Measurements from ENCODE around the gene NTRK2. TPM values are rescaled to one million over a fixed set of nuclear protein-coding genes. Genes with fewer than 3 reads are reported as not detected.

The NTRK2 gene
- 1 to 10 TPM in 1 of 2 donors, under 1 TPM in 1; 0.56 to 1.4 TPM for total RNA-seq
- polyA plus RNA-seq: under 1 TPM; 0.26 to 0.55 TPM

DNA sequence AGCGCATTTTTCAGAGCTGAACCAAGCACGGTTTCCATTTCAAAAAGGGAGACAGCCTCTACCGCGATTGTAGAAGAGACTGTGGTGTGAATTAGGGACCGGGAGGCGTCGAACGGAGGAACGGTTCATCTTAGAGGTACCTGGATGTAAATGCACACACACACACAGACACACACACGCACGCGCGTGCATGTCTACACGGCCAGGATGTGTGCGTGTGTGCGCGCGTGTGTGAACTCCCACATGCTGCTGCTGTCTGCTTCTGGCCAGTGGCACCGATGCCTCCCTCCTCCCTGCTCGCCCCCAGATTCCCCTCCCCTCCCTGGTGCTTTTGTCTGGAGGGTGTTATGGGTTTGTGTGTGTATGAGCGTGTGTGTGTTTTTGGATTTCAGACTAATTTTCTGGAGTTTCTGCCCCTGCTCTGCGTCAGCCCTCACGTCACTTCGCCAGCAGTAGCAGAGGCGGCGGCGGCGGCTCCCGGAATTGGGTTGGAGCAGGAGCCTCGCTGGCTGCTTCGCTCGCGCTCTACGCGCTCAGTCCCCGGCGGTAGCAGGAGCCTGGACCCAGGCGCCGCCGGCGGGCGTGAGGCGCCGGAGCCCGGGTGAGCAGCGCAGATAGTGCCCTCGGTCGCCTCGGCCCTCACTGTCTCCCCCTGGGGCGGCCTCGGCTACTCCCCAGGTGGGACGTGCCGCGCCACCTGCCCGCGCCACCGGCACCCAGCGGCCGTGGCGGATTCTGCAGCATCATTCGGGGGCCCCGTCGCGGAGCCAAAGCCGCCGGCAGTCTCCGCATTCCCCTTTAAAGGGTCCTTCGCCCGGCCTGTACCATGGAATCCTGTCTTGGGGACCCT lies at the start of gene NTRK2:
TSS of gene NTRK2 (plus strand) at position 442 of the 850 bp plus-strand sequence. CDS start 1,020 bp downstream, outside the sequence.
- TF ChIP-seq TAF1 (conservative IDR thresholded peaks at IDR 0.05) (no peak), FOXA1 (IDR thresholded peaks at IDR 0.05) (no peak), YY1 (IDR thresholded peaks at IDR 0.05) (no peak), HNF4G (IDR thresholded peaks at IDR 0.05) (no peak), SP1 (IDR thresholded peaks at IDR 0.05) (no peak), RXRA (IDR thresholded peaks at IDR 0.05) (no peak)
- TF ChIP-seq, protein P1, sequence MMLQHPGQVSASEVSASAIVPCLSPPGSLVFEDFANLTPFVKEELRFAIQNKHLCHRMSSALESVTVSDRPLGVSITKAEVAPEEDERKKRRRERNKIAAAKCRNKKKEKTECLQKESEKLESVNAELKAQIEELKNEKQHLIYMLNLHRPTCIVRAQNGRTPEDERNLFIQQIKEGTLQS (IDR thresholded peaks at IDR 0.05): no peak
- TF ChIP-seq, protein P2, sequence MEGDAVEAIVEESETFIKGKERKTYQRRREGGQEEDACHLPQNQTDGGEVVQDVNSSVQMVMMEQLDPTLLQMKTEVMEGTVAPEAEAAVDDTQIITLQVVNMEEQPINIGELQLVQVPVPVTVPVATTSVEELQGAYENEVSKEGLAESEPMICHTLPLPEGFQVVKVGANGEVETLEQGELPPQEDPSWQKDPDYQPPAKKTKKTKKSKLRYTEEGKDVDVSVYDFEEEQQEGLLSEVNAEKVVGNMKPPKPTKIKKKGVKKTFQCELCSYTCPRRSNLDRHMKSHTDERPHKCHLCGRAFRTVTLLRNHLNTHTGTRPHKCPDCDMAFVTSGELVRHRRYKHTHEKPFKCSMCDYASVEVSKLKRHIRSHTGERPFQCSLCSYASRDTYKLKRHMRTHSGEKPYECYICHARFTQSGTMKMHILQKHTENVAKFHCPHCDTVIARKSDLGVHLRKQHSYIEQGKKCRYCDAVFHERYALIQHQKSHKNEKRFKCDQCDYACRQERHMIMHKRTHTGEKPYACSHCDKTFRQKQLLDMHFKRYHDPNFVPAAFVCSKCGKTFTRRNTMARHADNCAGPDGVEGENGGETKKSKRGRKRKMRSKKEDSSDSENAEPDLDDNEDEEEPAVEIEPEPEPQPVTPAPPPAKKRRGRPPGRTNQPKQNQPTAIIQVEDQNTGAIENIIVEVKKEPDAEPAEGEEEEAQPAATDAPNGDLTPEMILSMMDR (IDR thresholded peaks at IDR 0.05; ENCODE audit: low read depth, low read length, missing input control): no peak
- TF ChIP-seq, protein P3, sequence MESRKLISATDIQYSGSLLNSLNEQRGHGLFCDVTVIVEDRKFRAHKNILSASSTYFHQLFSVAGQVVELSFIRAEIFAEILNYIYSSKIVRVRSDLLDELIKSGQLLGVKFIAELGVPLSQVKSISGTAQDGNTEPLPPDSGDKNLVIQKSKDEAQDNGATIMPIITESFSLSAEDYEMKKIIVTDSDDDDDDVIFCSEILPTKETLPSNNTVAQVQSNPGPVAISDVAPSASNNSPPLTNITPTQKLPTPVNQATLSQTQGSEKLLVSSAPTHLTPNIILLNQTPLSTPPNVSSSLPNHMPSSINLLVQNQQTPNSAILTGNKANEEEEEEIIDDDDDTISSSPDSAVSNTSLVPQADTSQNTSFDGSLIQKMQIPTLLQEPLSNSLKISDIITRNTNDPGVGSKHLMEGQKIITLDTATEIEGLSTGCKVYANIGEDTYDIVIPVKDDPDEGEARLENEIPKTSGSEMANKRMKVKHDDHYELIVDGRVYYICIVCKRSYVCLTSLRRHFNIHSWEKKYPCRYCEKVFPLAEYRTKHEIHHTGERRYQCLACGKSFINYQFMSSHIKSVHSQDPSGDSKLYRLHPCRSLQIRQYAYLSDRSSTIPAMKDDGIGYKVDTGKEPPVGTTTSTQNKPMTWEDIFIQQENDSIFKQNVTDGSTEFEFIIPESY (IDR thresholded peaks at IDR 0.05): no peak
- TF ChIP-seq, protein P4, sequence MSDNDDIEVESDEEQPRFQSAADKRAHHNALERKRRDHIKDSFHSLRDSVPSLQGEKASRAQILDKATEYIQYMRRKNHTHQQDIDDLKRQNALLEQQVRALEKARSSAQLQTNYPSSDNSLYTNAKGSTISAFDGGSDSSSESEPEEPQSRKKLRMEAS (IDR thresholded peaks at IDR 0.05): no peak
- DNase-seq (ENCODE audit: low spot score): no peak
- Histone ChIP-seq H3K9me3 (ENCODE audit: control insufficient read depth in 4 of 4, low read length in 3 of 4) (no peaks in the 10 kb centered on the region), H3K9ac (ENCODE audit: low read depth in 1 of 2, low read length in 2 of 2) (no peak within 1 kb of the TSS), H3K27me3 (ENCODE audit: control insufficient read depth in 4 of 4, insufficient read depth in 4 of 4, low read length in 3 of 4) (peaks cover 3 to 22% (median 17%) of the 10 kb centered on the region in 4 donors), H3K4me1 (ENCODE audit: control insufficient read depth in 4 of 4, insufficient read depth in 4 of 4, low read length in 3 of 4) (peaks cover 10 to 32% (median 31%) of the 10 kb centered on the region in 4 donors), H3K4me3 (ENCODE audit: low read depth in 1 of 3, low read length in 3 of 3) (peak within 1 kb of the TSS; percentile 42 to 53 (median 48)), H3K27ac (ENCODE audit: low read depth in 1 of 2, low read length in 2 of 2) (no peak within 1 kb of the TSS), H3K36me3 (ENCODE audit: control insufficient read depth in 4 of 4, insufficient read depth in 3 of 4, low read depth in 1 of 4, low read length in 3 of 4) (no peaks in the 10 kb centered on the region)
- WGBS: 3% methylated on average over 69 of the region's 69 CpGs

DNA sequence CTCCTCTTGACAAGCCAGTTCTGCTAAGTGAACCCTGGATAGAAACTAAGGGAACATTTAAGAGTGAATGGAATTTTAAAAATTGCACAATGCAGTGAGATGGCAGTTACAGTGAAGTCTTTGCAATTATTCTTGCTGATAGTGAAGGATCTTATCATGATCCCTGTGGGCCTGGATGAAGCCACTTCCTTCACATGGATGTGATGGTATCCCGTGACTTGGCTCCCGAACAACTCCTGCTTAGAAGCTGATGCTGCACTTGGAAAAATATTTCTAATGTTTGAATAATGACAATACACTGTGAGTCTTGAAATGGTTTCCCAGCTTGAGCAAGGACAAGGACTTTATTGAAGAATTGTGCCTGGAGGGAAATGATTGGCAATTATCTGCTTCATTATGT lies 49.2 kb upstream of the NTRK2 start:
- Histone ChIP-seq H3K4me1 (ENCODE audit: control insufficient read depth in 4 of 4, insufficient read depth in 4 of 4, low read length in 3 of 4) (no peaks in the 10 kb centered on the region), H3K4me3 (ENCODE audit: low read depth in 1 of 3, low read length in 3 of 3) (no peak overlapping the region), H3K27ac (ENCODE audit: low read depth in 1 of 2, low read length in 2 of 2) (no peak overlapping the region), H3K9ac (ENCODE audit: low read depth in 1 of 2, low read length in 2 of 2) (no peak overlapping the region), H3K9me3 (ENCODE audit: control insufficient read depth in 4 of 4, low read length in 3 of 4) (no peaks in the 10 kb centered on the region), H3K36me3 (ENCODE audit: control insufficient read depth in 4 of 4, insufficient read depth in 3 of 4, low read depth in 1 of 4, low read length in 3 of 4) (no peaks in the 10 kb centered on the region), H3K27me3 (ENCODE audit: control insufficient read depth in 4 of 4, insufficient read depth in 4 of 4, low read length in 3 of 4) (no peaks in the 10 kb centered on the region)
- 80% methylated on average over 2 of the region's 2 CpGs for WGBS
- no peak for TF ChIP-seq JUND (IDR thresholded peaks at IDR 0.05)
- no peak for DNase-seq (ENCODE audit: low spot score)

DNA sequence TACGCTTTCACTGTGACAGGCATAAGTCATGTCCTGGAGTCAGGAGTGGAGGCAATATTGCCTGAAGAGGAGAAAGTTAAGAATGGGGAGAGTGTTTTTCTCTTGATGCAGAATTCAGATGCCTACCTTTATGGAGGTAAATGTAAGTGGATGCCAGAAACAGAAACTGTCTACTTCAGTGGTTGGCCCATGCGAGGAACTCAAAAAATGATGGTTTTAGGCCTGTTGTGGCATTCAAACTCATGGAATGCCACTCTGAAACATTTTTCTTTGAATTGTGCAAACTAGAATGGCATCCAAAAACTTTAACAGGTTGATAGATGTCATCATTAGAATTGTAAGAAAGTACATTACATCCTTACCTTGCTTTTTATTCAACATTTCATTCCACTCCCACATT lies 47.7 kb upstream of the NTRK2 start:
- Histone ChIP-seq H3K9me3 (ENCODE audit: control insufficient read depth in 4 of 4, low read length in 3 of 4) (no peaks in the 10 kb centered on the region), H3K4me3 (ENCODE audit: low read depth in 1 of 3, low read length in 3 of 3) (no peak overlapping the region), H3K36me3 (ENCODE audit: control insufficient read depth in 4 of 4, insufficient read depth in 3 of 4, low read depth in 1 of 4, low read length in 3 of 4) (no peaks in the 10 kb centered on the region), H3K4me1 (ENCODE audit: control insufficient read depth in 4 of 4, insufficient read depth in 4 of 4, low read length in 3 of 4) (no peaks in the 10 kb centered on the region), H3K9ac (ENCODE audit: low read depth in 1 of 2, low read length in 2 of 2) (no peak overlapping the region), H3K27ac (ENCODE audit: low read depth in 1 of 2, low read length in 2 of 2) (no peak overlapping the region), H3K27me3 (ENCODE audit: control insufficient read depth in 4 of 4, insufficient read depth in 4 of 4, low read length in 3 of 4) (no peaks in the 10 kb centered on the region)
- TF ChIP-seq HNF4G (IDR thresholded peaks at IDR 0.05): no peak
- no peak for TF ChIP-seq FOXA2 (IDR thresholded peaks at IDR 0.05)
- no peak for TF ChIP-seq RXRA (IDR thresholded peaks at IDR 0.05)
- TF ChIP-seq, protein P4 (IDR thresholded peaks at IDR 0.05): no peak
- TF ChIP-seq HNF4A (conservative IDR thresholded peaks at IDR 0.05): no peak
- no peak for TF ChIP-seq RAD21 (IDR thresholded peaks at IDR 0.05)
- TF ChIP-seq, protein P2 (IDR thresholded peaks at IDR 0.05; ENCODE audit: low read depth, low read length, missing input control): no peak
- no peak for DNase-seq (ENCODE audit: low spot score)
- 78% methylated on average over 2 of the region's 2 CpGs for WGBS
